DMS79 treated with DMSO at 0.1 percent for 48 hours (cell line): Measurements from ENCODE around the gene GNAS-AS1.

ENCODE experiments used
- DNase-seq: peaks from one replicate; lab custom pipeline; 2025; lab: John Stamatoyannopoulos, UW

GNAS-AS1 gene

GRCh38 chr20:58850693-58851174 lies at the start of gene GNAS-AS1:
Gene GNAS-AS1, minus strand, starts transcription at chr20:58850902.
- DNase-seq = no peak

GRCh38 chr20:58900397-58900796 lies 49.7 kb upstream of the GNAS-AS1 start:
- no peak for DNase-seq

- DNase-seq = no peak
Observed at GRCh38 chr20:58899512-58899911, 48.8 kb upstream of the GNAS-AS1 start.

GRCh38 chr20:58898629-58899408 lies 48.1 kb upstream of the GNAS-AS1 start:
- no peak for DNase-seq

- DNase-seq = no peak
Observed at GRCh38 chr20:58897488-58897887, 46.8 kb upstream of the GNAS-AS1 start.

- DNase-seq = no peak
Observed at GRCh38 chr20:58896820-58897219, 46.1 kb upstream of the GNAS-AS1 start.

GRCh38 chr20:58895448-58896180 lies 44.9 kb upstream of the GNAS-AS1 start:
- DNase-seq = no peak

GRCh38 chr20:58894652-58895447 lies 44.1 kb upstream of the GNAS-AS1 start:
- no peak for DNase-seq

GRCh38 chr20:58893355-58894120 lies 42.8 kb upstream of the GNAS-AS1 start:
- DNase-seq = no peak

- peak; percentile 53 for DNase-seq
Observed at GRCh38 chr20:58892932-58893224, 42.2 kb upstream of the GNAS-AS1 start.

- DNase-seq = peak; percentile 60
Observed at GRCh38 chr20:58892141-58892931, 41.6 kb upstream of the GNAS-AS1 start.

GRCh38 chr20:58891718-58892140 lies 41.0 kb upstream of the GNAS-AS1 start:
- DNase-seq = peak; percentile 20

- peak; percentile 60 for DNase-seq
Observed at GRCh38 chr20:58891086-58891717, 40.5 kb upstream of the GNAS-AS1 start.

GRCh38 chr20:58890518-58891085 lies 39.9 kb upstream of the GNAS-AS1 start:
- DNase-seq = peak; percentile 69

- DNase-seq = no peak
Observed at GRCh38 chr20:58889798-58890517, 39.3 kb upstream of the GNAS-AS1 start.

- DNase-seq = no peak
Observed at GRCh38 chr20:58889334-58889760, 38.6 kb upstream of the GNAS-AS1 start.

- DNase-seq = peak; percentile 54
Observed at GRCh38 chr20:58888521-58889333, 38.0 kb upstream of the GNAS-AS1 start.

GRCh38 chr20:58888103-58888502 lies 37.4 kb upstream of the GNAS-AS1 start:
- no peak for DNase-seq
